AG04450 (cell line): ENCODE measurements around the gene CCR5AS.

Experiments used
- CTCF ChIA-PET: fragments of 300-600, 350-600 bp; formaldehyde crosslinking; extraction: SDS; loops from one replicate; lab custom pipeline; 2022; ENCODE audit warnings: antibody characterized with exemption, inconsistent platforms; lab: Charles Lee
- POLR2A ChIA-PET: fragments of 350-600 bp; formaldehyde crosslinking; extraction: SDS; loops from one replicate; lab custom pipeline; 2021; ENCODE audit warnings: antibody characterized with exemption, inconsistent platforms; lab: Yijun Ruan, JAX
- DNase-seq: peaks from one replicate; pipeline ENCODE4 v3.0.0-alpha.2; 2011; ENCODE audit warnings: low read depth, low spot score
- H3K27ac ChIP-seq: one replicate; pipeline ENCODE4 v1.5.1; 2012; ENCODE audit warnings: low read depth, low read length, control low read depth
- H3K27me3 ChIP-seq: one replicate; pipeline ENCODE4 v1.6.0; 2012; ENCODE audit warnings: low read length; ENCODE audit not compliant: control insufficient read depth, insufficient read depth
- H3K4me3 ChIP-seq: 2 replicates; pipeline ENCODE4 v1.5.1; 2011; ENCODE audit warnings: mild to moderate bottlenecking, low read depth, low read length, control low read depth
- H3K9me3 ChIP-seq: 2 replicates; pipeline ENCODE4 v1.5.1; 2012; ENCODE audit warnings: low read length; ENCODE audit not compliant: control insufficient read depth, insufficient read depth
- TF ChIP-seq, protein P1 (sequence below): IDR thresholded peaks from 2 replicates; pipeline ENCODE4 v1.5.1; 2011; ENCODE audit warnings: low read depth, low read length, control low read depth, inconsistent platforms

The CCR5AS gene

DNA sequence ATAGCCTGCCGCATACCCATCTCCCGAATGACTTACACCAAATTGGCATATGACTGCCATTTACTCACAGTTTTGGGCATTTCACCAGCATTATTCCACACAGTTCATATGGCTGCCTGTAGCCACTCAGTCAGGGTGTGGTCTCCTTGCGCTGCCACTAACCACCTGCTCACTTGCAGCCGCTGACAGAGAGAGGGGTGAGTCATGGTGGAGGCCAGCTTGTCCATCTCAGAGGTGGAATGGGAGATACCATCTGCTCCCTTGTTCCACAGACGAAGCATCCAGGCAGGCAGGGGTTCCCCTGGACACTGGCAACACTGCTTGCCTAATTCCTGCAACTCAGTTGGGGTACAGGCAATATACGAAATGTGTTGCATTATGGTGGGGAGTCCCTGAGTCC, 15.8 kb upstream of the CCR5AS start:
- DNase-seq = no peak
- H3K27me3 ChIP-seq = peaks cover 2% of the 10 kb centered on the region
- POLR2A ChIA-PET = no interaction called here
- no peak overlapping the region for H3K4me3 ChIP-seq
- no peaks in the 10 kb centered on the region for H3K9me3 ChIP-seq
- TF ChIP-seq, protein P1, sequence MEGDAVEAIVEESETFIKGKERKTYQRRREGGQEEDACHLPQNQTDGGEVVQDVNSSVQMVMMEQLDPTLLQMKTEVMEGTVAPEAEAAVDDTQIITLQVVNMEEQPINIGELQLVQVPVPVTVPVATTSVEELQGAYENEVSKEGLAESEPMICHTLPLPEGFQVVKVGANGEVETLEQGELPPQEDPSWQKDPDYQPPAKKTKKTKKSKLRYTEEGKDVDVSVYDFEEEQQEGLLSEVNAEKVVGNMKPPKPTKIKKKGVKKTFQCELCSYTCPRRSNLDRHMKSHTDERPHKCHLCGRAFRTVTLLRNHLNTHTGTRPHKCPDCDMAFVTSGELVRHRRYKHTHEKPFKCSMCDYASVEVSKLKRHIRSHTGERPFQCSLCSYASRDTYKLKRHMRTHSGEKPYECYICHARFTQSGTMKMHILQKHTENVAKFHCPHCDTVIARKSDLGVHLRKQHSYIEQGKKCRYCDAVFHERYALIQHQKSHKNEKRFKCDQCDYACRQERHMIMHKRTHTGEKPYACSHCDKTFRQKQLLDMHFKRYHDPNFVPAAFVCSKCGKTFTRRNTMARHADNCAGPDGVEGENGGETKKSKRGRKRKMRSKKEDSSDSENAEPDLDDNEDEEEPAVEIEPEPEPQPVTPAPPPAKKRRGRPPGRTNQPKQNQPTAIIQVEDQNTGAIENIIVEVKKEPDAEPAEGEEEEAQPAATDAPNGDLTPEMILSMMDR = no peak
- CTCF ChIA-PET = no interaction called here
- no peak overlapping the region for H3K27ac ChIP-seq

DNA sequence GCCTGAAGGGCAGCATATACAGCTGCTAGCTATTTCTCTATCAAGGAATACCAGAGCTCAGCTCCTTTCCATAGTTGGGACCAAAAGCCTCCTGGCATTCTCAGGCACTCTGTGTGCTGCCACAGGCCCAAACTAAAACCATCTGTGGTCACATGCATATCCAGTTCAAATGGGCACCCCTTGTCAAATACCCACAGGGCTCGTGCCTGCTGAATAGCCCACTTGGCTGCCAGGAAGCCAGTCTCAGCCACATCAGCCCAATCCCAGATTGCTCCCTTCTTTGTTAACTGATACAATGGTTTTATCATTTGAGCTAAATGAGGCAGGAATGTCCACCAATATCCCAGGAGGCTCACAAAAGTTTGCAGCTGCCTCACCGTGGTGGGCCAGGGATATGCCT, 14.1 kb upstream of the CCR5AS start:
- CTCF ChIA-PET = no interaction called here

DNA sequence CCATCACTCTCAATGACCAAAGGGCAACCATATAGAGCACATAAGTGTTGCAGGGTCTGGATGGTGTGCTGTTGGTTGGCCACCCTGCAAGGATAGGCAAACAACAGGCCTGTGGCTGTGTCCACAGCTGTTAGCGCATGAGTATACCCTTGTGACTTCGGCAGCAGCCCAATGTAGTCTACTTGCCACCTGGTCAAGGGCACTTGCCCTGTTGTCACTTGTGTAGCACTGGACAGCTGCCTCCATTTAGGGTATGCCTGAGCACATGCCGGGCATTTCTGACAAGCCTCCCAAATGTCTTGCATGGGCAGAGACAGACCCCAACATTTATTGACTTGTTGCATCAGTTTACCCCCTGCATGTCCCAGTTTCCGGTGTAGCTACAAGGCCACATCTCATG, 12.9 kb upstream of the CCR5AS start:
- POLR2A ChIA-PET = no interaction called here
- Histone ChIP-seq H3K27me3 (peaks cover 5% of the 10 kb centered on the region), H3K27ac (no peak overlapping the region), H3K9me3 (no peaks in the 10 kb centered on the region), H3K4me3 (no peak overlapping the region)
- CTCF ChIA-PET = no interaction called here
- TF ChIP-seq, protein P1 = no peak
- DNase-seq = no peak

More for the DNA sequence above, 14.1 kb upstream of the CCR5AS start:
- H3K9me3 ChIP-seq = no peaks in the 10 kb centered on the region
- no peak overlapping the region for H3K27ac ChIP-seq
- H3K27me3 ChIP-seq = peaks cover 5% of the 10 kb centered on the region
- POLR2A ChIA-PET = no interaction called here
- TF ChIP-seq, protein P1 = no peak
- no peak for DNase-seq
- no peak overlapping the region for H3K4me3 ChIP-seq

DNA sequence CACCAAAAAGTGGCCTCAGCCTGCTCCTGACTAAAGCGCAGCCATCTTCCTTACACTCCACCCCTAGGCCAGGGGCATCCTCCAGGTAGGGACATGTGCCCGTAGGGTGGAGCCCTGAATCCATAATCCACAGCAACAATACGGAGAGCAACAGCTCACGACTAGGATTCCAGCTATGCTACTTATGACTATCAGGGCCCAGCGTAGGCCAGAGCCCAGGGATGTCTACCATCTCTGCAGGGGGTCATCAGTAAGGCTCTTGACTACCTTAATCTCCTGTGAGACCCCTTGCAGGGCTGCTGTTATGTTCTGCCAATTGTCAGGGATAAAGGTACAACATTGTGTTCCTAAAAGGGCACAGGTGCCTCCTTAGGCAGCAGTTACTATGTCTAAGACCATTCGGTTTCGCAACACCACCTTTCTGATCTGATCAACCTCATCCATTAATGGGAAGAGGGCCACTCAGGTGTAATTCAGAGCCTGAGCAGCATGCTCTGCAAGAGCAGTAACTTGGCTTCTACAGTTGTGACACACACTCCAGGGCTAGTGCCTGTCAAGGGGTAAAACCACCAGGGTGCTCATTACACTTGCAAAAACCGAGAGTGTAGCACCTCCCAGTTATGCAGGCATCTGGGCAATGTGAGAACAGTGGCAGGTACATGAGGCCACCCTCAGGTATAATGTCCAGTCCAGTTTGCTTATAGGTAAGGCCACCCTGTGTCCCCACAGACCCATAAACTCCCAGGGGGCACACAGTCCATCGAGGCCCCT, 11.2 kb upstream of the CCR5AS start:
- ChIA-PET POLR2A (interaction anchor here (0.5 kb wide), 1 partner anchor 697 kb away, joined by 7 read pairs; no protein-coding TSS in a partner anchor), CTCF (no interaction called here)
- DNase-seq = no peak
- Histone ChIP-seq H3K27ac (no peak overlapping the region), H3K9me3 (no peaks in the 10 kb centered on the region), H3K4me3 (no peak overlapping the region), H3K27me3 (peaks cover 8% of the 10 kb centered on the region)
- TF ChIP-seq, protein P1 = no peak

DNA sequence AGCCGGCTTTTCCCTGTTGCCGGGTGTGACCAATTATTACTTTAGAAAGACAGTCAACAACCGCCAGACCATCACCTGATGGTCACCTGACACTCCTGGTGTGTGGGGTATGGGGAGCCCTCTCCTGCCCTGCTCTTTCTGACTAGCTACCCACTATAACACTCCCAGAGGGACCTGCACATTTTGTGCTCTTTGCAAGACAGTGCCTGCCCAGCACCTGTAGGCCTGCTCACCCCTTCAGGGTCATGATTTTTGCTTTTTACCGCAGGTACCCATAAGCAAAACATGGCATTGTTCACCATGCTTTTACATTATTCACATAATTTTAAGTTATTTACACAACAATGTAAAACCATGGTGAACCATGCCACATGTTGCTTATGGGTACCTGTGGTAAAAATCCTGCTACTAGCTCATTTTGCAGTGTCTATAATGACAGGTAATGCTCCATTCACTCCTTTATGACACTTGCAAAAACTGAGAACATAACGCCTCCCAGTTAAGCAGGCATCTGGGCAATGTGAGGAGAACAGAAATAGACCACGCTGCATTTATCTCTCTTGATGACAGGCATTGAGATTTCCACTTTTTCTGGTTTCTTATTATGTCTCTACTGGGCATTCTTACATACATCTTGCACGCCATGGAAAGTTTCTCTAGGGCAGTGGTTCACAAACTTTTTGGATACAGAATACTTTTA, 10.1 kb upstream of the CCR5AS start:
- CTCF ChIA-PET = interaction anchor here (1.4 kb wide), 1 partner anchor 38 kb away, joined by 5 read pairs; no protein-coding TSS in a partner anchor
- Histone ChIP-seq H3K27ac (no peak overlapping the region), H3K4me3 (no peak overlapping the region), H3K9me3 (no peaks in the 10 kb centered on the region), H3K27me3 (peaks cover 8% of the 10 kb centered on the region)
- POLR2A ChIA-PET = interaction anchor here (0.5 kb wide), 1 partner anchor 698 kb away, joined by 7 read pairs; no protein-coding TSS in a partner anchor
- no peak for DNase-seq
- TF ChIP-seq, protein P1 = no peak
